HCT116 (cell line): Measurements from ENCODE around the gene STUM. TPM values are rescaled to one million over a fixed set of nuclear protein-coding genes. Genes with fewer than 3 reads are reported as not detected.

Source experiments
- ATAC-seq: fragments of 200-7000 bp; cut with Tn5 transposase; 2 replicates; pipeline ENCODE4 v1.9.1; 2020; ENCODE audit warnings: mild to moderate bottlenecking, moderate library complexity
- BruUV-seq: library from RNA; stranded (reverse); fragments of 400-500 nt; replicated peaks from 2 replicates; lab custom pipeline; 2021; lab: Mats Ljungman, UMichigan
- CTCF ChIA-PET: fragments of 300-600 bp; sonication (Branson Sonifier 250); formaldehyde crosslinking; loops from one replicate; lab custom pipeline; 2021; ENCODE audit warnings: antibody characterized with exemption; lab: Charles Lee
- POLR2A ChIA-PET: fragments of 300-600, 350-600 bp; sonication (Branson Sonifier 250); formaldehyde crosslinking; loops from one replicate; lab custom pipeline; 2021; ENCODE audit warnings: antibody characterized with exemption; lab: Charles Lee
- RAD21 ChIA-PET, 2 experiments: fragments of 300-600 bp; sonication (Branson Sonifier 250); formaldehyde crosslinking; loops; one replicate each; lab custom pipeline; 2023; ENCODE audit warnings: low total read pairs in 2 of 2; ENCODE audit not compliant: uncharacterized antibody in 2 of 2, unreplicated experiment in 2 of 2, low non-redundant PET in 1 of 2; lab: Charles Lee
- DNase-seq: peaks from one replicate; pipeline ENCODE4 v3.0.0-alpha.2; 2010; ENCODE audit warnings: low read depth, low spot score
- H2AFZ ChIP-seq: fragments of 200-600 bp; shearing (Covaris generic), sonication (generic); 2 replicates; pipeline ENCODE4 v1.6.1; 2017; ENCODE audit warnings: low read depth, mixed run types, mixed read lengths, antibody characterized with exemption, low read length; ENCODE audit not compliant: poor library complexity, severe bottlenecking
- H3K27ac ChIP-seq: 2 replicates; pipeline ENCODE4 v1.5.1; 2012; ENCODE audit warnings: low read depth, low read length
- H3K27me3 ChIP-seq: fragments of 200-600 bp; sonication (generic); 2 replicates; pipeline ENCODE4 v1.6.1; 2016; ENCODE audit warnings: mixed run types, low read length, mixed read lengths; ENCODE audit not compliant: insufficient read depth
- H3K36me3 ChIP-seq, 2 experiments: fragments of 200-500 bp in 1 of 2; fragments of 200-600 bp in 1 of 2; sonication (Bioruptor generic) in 1 of 2; sonication (generic) in 1 of 2; 2 replicates each; pipeline versions ENCODE4 v1.5.1 to v1.6.1; 2014 to 2016; ENCODE audit warnings: low read length in 2 of 2, inconsistent platforms in 1 of 2, mixed read lengths in 1 of 2, mixed run types in 1 of 2; ENCODE audit not compliant: insufficient read depth in 2 of 2, control insufficient read depth in 1 of 2
- H3K4me1 ChIP-seq, 2 experiments: fragments of 200-600 bp in 1 of 2; sonication (generic) in 1 of 2; 2 replicates each; pipeline versions ENCODE4 v1.5.1 to v1.6.1; 2012 to 2017; ENCODE audit warnings: low read length in 2 of 2, inconsistent platforms in 1 of 2, mild to moderate bottlenecking in 1 of 2, mixed read lengths in 1 of 2, mixed run types in 1 of 2, moderate library complexity in 1 of 2; ENCODE audit not compliant: insufficient read depth in 2 of 2, control insufficient read depth in 1 of 2
- H3K4me2 ChIP-seq: fragments of 200-600 bp; sonication (generic); 2 replicates; pipeline ENCODE4 v1.6.1; 2017; ENCODE audit warnings: mixed run types, low read length, mixed read lengths
- H3K4me3 ChIP-seq, 2 experiments: fragments of 200-600 bp in 1 of 2; sonication (generic) in 1 of 2; replicated peaks in 1 of 2; 2 replicates each; pipeline ENCODE4 v1.5.1; 2011 to 2016; ENCODE audit warnings: low read length in 2 of 2, control low read depth in 1 of 2, low read depth in 1 of 2, mild to moderate bottlenecking in 1 of 2, mixed read lengths in 1 of 2, mixed run types in 1 of 2
- H3K79me2 ChIP-seq: fragments of 200-600 bp; sonication (generic); 2 replicates; pipeline ENCODE4 v1.6.1; 2017; ENCODE audit warnings: mild to moderate bottlenecking, mixed run types, low read length, moderate library complexity, mixed read lengths; ENCODE audit not compliant: insufficient read depth
- H3K9ac ChIP-seq: fragments of 200-600 bp; sonication (generic); 2 replicates; pipeline ENCODE4 v1.6.1; 2016; ENCODE audit warnings: low read length, mixed read lengths
- H3K9me2 ChIP-seq: fragments of 200-600 bp; sonication (generic), shearing (Covaris generic); 2 replicates; pipeline ENCODE4 v1.6.1; 2017; ENCODE audit warnings: mixed run types, mild to moderate bottlenecking, moderate library complexity; ENCODE audit not compliant: insufficient read depth
- H3K9me3 ChIP-seq, 2 experiments: fragments of 200-500 bp in 1 of 2; fragments of 200-600 bp in 1 of 2; sonication (Bioruptor generic) in 1 of 2; sonication (generic) in 1 of 2; 2 replicates each; pipeline ENCODE4 v1.6.1; 2014 to 2017; ENCODE audit warnings: low read length in 2 of 2, mixed read lengths in 2 of 2, inconsistent platforms in 1 of 2, low read depth in 1 of 2, mild to moderate bottlenecking in 1 of 2, mixed run types in 1 of 2, moderate library complexity in 1 of 2; ENCODE audit not compliant: control insufficient read depth in 1 of 2, insufficient read depth in 1 of 2
- H4K20me1 ChIP-seq: fragments of 200-600 bp; sonication (generic), shearing (Covaris generic); 2 replicates; pipeline ENCODE4 v1.6.1; 2017; ENCODE audit warnings: mixed run types, mild to moderate bottlenecking, moderate library complexity; ENCODE audit not compliant: insufficient read depth
- ATF3 ChIP-seq: IDR thresholded peaks from 2 replicates; pipeline ENCODE4 v1.6.1; 2012
- CBX3 ChIP-seq: IDR thresholded peaks from 2 replicates; pipeline ENCODE4 v1.6.1; 2012; ENCODE audit warnings: low read depth
- CTCF ChIP-seq, 3 experiments: fragments of 200-600 bp in 1 of 3; sonication (generic) in 1 of 3; IDR thresholded peaks in 2 of 3; conservative IDR thresholded peaks in 1 of 3; 2 replicates each; pipeline ENCODE4 v1.5.1; 2012 to 2017; ENCODE audit warnings: low read depth in 2 of 3, low read length in 2 of 3, antibody characterized with exemption in 1 of 3, borderline replicate concordance in 1 of 3, control low read depth in 1 of 3, mild to moderate bottlenecking in 1 of 3, mixed read lengths in 1 of 3, mixed run types in 1 of 3, moderate library complexity in 1 of 3; ENCODE audit not compliant: insufficient read depth in 1 of 3
- ELF1 ChIP-seq: IDR thresholded peaks from 2 replicates; pipeline ENCODE4 v1.6.1; 2012; ENCODE audit warnings: low read depth, borderline replicate concordance
- EZH2 ChIP-seq: fragments of 200-600 bp; sonication (generic); IDR thresholded peaks from 2 replicates; pipeline ENCODE4 v1.6.1; 2017; ENCODE audit warnings: antibody characterized with exemption, mixed run types
- MAX ChIP-seq: IDR thresholded peaks from 2 replicates; pipeline ENCODE4 v1.6.1; 2012
- POLR2AphosphoS5 ChIP-seq: IDR thresholded peaks from 2 replicates; pipeline ENCODE4 v1.6.1; 2011; ENCODE audit warnings: mild to moderate bottlenecking, low read depth, low read length, moderate library complexity
- RAD21 ChIP-seq: IDR thresholded peaks from 2 replicates; pipeline ENCODE4 v1.6.1; 2012; ENCODE audit warnings: low read depth, mild to moderate bottlenecking
- SP1 ChIP-seq: IDR thresholded peaks from 2 replicates; pipeline ENCODE4 v1.6.1; 2012; ENCODE audit warnings: low read depth
- TCF7L2 ChIP-seq: IDR thresholded peaks from 2 replicates; pipeline ENCODE4 v1.7.0; 2011; ENCODE audit warnings: borderline replicate concordance, inconsistent platforms; ENCODE audit not compliant: insufficient read depth, insufficient read length; ENCODE audit errors: extremely low read depth
- intact Hi-C: fragments of 100-400 bp; cut with micrococcal nuclease; formaldehyde crosslinking; loops from 2 replicates; pipeline ENCODE4 v1.10.0; 2022
- total RNA-seq: library from RNA; stranded (reverse); gene quantifications from one replicate; pipeline ENCODE4 v1.2.1, GENCODE V29; 2021; ENCODE audit not compliant: unreplicated experiment
- TF ChIP-seq, protein P1 (sequence below): IDR thresholded peaks from 2 replicates; pipeline ENCODE4 v1.6.1; 2011; ENCODE audit warnings: mild to moderate bottlenecking, low read length, moderate library complexity; ENCODE audit not compliant: insufficient replicate concordance; ENCODE audit errors: extremely low read depth

Gene STUM
- total RNA-seq, 1 experiment from 2014 or later = not detected

DNA sequence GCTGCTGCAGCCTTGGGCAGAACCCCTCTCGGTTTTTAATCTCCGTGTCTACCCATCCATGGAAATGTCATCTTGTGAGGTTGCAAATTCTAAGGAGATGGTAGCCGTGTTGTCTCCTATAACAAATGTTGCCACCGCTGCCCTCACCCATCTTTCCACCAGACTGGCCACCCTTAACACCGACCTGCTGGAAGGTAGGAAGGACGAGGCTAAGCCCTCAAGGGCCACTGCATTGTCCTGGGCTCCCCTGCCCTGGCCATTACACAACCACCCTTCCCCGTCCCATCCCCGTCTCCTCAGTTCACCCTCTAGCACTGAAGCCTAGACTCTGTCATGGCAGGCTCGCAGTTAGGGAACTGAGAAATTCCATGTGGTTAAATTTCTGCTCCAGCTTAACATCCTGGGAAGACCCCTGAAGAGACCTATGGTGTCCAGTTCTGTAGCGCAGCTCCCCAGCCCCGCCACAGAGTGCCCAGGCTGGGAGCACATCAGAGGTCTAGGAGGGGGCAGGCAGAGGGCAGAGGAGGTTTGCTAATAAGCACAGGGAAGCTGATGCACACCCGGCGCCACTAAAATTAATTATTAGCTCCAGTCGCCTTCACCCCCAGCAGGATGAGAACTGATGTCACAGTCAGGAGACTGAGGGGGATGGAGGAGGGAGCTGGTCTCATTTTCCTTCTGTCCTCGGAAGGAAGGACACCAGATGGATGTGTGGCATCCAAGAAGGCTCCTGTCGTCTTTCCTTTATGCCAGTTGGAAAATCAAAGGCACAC lies 38.3 kb downstream of the STUM start:
- Histone ChIP-seq H4K20me1 (no peaks in the 10 kb centered on the region), H3K4me1 (no peaks in the 10 kb centered on the region), H3K4me2 (no peak overlapping the region), H3K36me3 (no peaks in the 10 kb centered on the region), H3K9me3 (no peaks in the 10 kb centered on the region), H3K27me3 (no peaks in the 10 kb centered on the region), H3K9ac (no peak overlapping the region), H2AFZ (no peak overlapping the region), H3K27ac (no peak overlapping the region), H3K9me2 (no peaks in the 10 kb centered on the region), H3K4me3 (no peak overlapping the region), H3K79me2 (no peaks in the 10 kb centered on the region)
- ATAC-seq (no peak), DNase-seq (no peak)
- POLR2A ChIA-PET = no interaction called here
- RAD21 ChIA-PET = no interaction called here
- CTCF ChIA-PET = no interaction called here
- TF ChIP-seq POLR2AphosphoS5 (no peak), RAD21 (no peak), EZH2 (no peak), TCF7L2 (no peak), CTCF (IDR thresholded peaks at IDR 0.05 in 2 of 3, conservative IDR thresholded peaks at IDR 0.05 in 1 of 3; ENCODE audit: borderline replicate concordance in 1 of 3, insufficient read depth in 1 of 3, low read depth in 2 of 3, low read length in 2 of 3) (no peak), CBX3 (no peak), ELF1 (no peak), ATF3 (no peak), MAX (no peak), SP1 (no peak)
- TF ChIP-seq, protein P1, sequence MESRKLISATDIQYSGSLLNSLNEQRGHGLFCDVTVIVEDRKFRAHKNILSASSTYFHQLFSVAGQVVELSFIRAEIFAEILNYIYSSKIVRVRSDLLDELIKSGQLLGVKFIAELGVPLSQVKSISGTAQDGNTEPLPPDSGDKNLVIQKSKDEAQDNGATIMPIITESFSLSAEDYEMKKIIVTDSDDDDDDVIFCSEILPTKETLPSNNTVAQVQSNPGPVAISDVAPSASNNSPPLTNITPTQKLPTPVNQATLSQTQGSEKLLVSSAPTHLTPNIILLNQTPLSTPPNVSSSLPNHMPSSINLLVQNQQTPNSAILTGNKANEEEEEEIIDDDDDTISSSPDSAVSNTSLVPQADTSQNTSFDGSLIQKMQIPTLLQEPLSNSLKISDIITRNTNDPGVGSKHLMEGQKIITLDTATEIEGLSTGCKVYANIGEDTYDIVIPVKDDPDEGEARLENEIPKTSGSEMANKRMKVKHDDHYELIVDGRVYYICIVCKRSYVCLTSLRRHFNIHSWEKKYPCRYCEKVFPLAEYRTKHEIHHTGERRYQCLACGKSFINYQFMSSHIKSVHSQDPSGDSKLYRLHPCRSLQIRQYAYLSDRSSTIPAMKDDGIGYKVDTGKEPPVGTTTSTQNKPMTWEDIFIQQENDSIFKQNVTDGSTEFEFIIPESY = no peak
- intact Hi-C loops = no loop called here
- no TSS peak for BruUV-seq
